HUES64 (cell line): ENCODE results near the gene CHI3L2.

Source experiments
- H3K27ac ChIP-seq: 2 replicates; pipeline ENCODE4 v1.7.0; 2013; ENCODE audit warnings: low read depth, low read length, inconsistent platforms
- H3K27me3 ChIP-seq: 2 replicates; pipeline ENCODE4 v1.6.1; 2013; ENCODE audit warnings: mild to moderate bottlenecking, low read length; ENCODE audit not compliant: insufficient read depth
- H3K36me3 ChIP-seq: 2 replicates; pipeline ENCODE4 v1.6.1; 2013; ENCODE audit warnings: mild to moderate bottlenecking, low read length; ENCODE audit not compliant: insufficient read depth
- H3K4me1 ChIP-seq: 2 replicates; pipeline ENCODE4 v1.6.1; 2013; ENCODE audit warnings: mild to moderate bottlenecking, low read length, moderate library complexity; ENCODE audit not compliant: insufficient read depth
- H3K4me3 ChIP-seq: 2 replicates; pipeline ENCODE4 v1.5.1; 2013; ENCODE audit warnings: mild to moderate bottlenecking, low read length, moderate library complexity
- H3K9ac ChIP-seq: 2 replicates; pipeline ENCODE4 v1.6.1; 2013; ENCODE audit warnings: mild to moderate bottlenecking, low read depth, low read length
- H3K9me3 ChIP-seq: 2 replicates; pipeline ENCODE4 v1.6.1; 2013; ENCODE audit warnings: low read depth, low read length; ENCODE audit not compliant: insufficient read depth
- WGBS: fragments of 150-250, 120-280 bp; methylation state at CpG from one replicate; pipeline ENCODE4 v1.1.7; 2013; ENCODE audit warnings: missing lambda C conversion rate; 5-methylcytosine and 5-hydroxymethylcytosine counted together

CHI3L2 gene

GRCh38 chr1:111203681-111204200 is 23.8 kb upstream of the CHI3L2 start:
- Histone ChIP-seq H3K27ac (no peak overlapping the region), H3K27me3 (no peaks in the 10 kb centered on the region; the same call in 1 of the 2 replicates), H3K36me3 (no peaks in the 10 kb centered on the region), H3K9me3 (no peaks in the 10 kb centered on the region), H3K4me1 (no peaks in the 10 kb centered on the region), H3K4me3 (no peak overlapping the region), H3K9ac (no peak overlapping the region)
- WGBS = 97% methylated on average over 41 of the region's 41 CpGs

- no peak overlapping the region for H3K4me3 ChIP-seq
- H3K27me3 ChIP-seq = no peaks in the 10 kb centered on the region; the same call in 1 of the 2 replicates
- H3K9ac ChIP-seq = no peak overlapping the region
- 96% methylated on average over 61 of the region's 61 CpGs for WGBS
- H3K36me3 ChIP-seq = no peaks in the 10 kb centered on the region
- H3K4me1 ChIP-seq = no peaks in the 10 kb centered on the region
- no peaks in the 10 kb centered on the region for H3K9me3 ChIP-seq
- no peak overlapping the region for H3K27ac ChIP-seq
Measured at GRCh38 chr1:111204201-111204982, 23.1 kb upstream of the CHI3L2 start.

DNA sequence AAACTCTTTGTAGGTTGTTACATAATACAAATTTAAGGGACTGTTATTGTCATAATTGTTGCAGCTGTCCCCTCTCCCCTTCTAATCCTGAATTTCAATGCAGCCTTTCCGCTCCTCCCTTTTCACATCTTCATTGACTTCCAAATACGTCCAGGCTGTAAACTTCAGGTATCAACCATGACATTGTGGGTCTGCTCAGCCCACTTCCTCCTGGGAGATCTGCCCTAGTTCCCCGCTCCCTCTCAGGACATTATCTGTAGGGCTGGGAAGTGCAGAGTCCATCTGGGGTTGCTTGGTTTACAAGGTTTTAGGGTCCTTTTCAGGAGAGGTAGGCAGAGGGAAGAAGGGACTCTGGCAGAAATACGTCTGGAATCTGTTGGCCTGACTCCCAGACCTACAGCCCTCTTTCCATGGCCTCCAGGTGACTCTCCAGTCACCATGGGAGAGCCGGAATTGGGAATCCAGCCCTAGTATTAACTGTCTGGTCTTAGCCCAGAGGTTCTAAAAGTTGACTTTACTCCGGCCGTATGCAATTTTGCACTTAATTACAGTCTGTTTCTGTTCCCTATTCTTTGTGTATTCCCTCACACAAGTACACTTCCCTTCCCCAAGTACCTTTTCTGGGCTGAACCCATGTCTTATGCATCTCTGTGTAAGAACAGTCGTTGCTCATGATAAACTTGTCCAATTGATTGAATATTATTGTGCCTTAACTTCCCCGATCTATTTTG is 22.4 kb upstream of the CHI3L2 start:
- 94% methylated on average over 8 of the region's 9 CpGs for WGBS
- Histone ChIP-seq H3K9me3 (no peaks in the 10 kb centered on the region), H3K27me3 (no peaks in the 10 kb centered on the region; the same call in 1 of the 2 replicates), H3K9ac (no peak overlapping the region), H3K4me1 (no peaks in the 10 kb centered on the region), H3K4me3 (no peak overlapping the region), H3K36me3 (no peaks in the 10 kb centered on the region), H3K27ac (no peak overlapping the region)

DNA sequence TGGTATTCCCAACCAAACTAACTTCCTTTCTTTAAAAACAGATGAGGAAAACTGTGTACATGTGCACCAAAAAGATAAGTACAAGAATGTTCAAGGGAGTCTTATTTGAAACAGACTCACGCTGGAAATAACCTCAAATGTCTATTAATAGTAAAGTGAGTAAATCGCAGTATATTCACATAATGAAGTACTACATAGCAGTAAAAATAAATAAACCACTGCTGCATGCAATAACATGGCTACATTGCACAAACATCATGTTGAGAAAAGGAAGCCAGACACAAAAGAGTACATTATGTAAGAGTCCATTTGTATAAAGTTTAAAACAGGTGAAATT is 21.8 kb upstream of the CHI3L2 start:
- Histone ChIP-seq H3K27me3 (no peaks in the 10 kb centered on the region; the same call in 1 of the 2 replicates), H3K36me3 (no peaks in the 10 kb centered on the region), H3K9me3 (no peaks in the 10 kb centered on the region), H3K4me1 (no peaks in the 10 kb centered on the region), H3K9ac (no peak overlapping the region), H3K27ac (no peak overlapping the region), H3K4me3 (no peak overlapping the region)
- no CpG with 5 or more reads among the region's 2 CpGs for WGBS

- WGBS = 78% methylated on average over 1 of the region's 1 CpG
- H3K9ac ChIP-seq = no peak overlapping the region
Measured at GRCh38 chr1:111208921-111209320, 18.6 kb upstream of the CHI3L2 start.

DNA sequence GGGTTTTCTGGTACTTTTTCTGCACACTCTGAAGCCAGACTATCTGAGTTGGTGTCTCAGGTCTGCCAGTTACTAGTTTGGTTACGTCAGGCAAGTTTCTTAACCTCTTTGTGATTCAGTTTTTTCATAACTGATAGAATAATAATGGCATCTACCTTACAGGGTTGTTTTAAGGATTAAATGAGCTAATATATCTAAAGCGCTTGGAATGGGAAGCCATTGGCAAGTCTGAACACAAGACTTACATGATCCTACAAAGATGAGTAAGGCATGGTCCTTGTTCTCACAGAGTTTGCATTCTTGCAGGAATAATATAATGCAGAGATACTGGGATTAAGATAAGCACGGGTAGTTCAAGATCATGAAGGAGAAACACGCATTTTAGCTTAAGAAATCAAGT is 17.9 kb upstream of the CHI3L2 start:
- no peaks in the 10 kb centered on the region for H3K4me1 ChIP-seq
- no peak overlapping the region for H3K4me3 ChIP-seq
- no peak overlapping the region for H3K9ac ChIP-seq
- H3K36me3 ChIP-seq = no peaks in the 10 kb centered on the region
- no peaks in the 10 kb centered on the region for H3K9me3 ChIP-seq
- no peaks in the 10 kb centered on the region; the same call in 1 of the 2 replicates for H3K27me3 ChIP-seq
- 73% methylated on average over 4 of the region's 4 CpGs for WGBS
- no peak overlapping the region for H3K27ac ChIP-seq

More at GRCh38 chr1:111208921-111209320, 18.6 kb upstream of the CHI3L2 start:
- no peaks in the 10 kb centered on the region for H3K9me3 ChIP-seq
- no peaks in the 10 kb centered on the region; the same call in 1 of the 2 replicates for H3K27me3 ChIP-seq
- no peak overlapping the region for H3K27ac ChIP-seq
- no peaks in the 10 kb centered on the region for H3K4me1 ChIP-seq
- H3K4me3 ChIP-seq = no peak overlapping the region
- no peaks in the 10 kb centered on the region for H3K36me3 ChIP-seq

- Histone ChIP-seq H3K27me3 (no peaks in the 10 kb centered on the region), H3K4me3 (no peak overlapping the region), H3K9ac (no peak overlapping the region), H3K36me3 (no peaks in the 10 kb centered on the region), H3K27ac (no peak overlapping the region), H3K4me1 (0 out of 2 replicates have a peak, but pooled peaks cover 4% of the 10 kb centered on the region), H3K9me3 (no peaks in the 10 kb centered on the region)
- 95% methylated on average over 1 of the region's 1 CpG for WGBS
Measured at GRCh38 chr1:111211921-111212320, 15.6 kb upstream of the CHI3L2 start.

DNA sequence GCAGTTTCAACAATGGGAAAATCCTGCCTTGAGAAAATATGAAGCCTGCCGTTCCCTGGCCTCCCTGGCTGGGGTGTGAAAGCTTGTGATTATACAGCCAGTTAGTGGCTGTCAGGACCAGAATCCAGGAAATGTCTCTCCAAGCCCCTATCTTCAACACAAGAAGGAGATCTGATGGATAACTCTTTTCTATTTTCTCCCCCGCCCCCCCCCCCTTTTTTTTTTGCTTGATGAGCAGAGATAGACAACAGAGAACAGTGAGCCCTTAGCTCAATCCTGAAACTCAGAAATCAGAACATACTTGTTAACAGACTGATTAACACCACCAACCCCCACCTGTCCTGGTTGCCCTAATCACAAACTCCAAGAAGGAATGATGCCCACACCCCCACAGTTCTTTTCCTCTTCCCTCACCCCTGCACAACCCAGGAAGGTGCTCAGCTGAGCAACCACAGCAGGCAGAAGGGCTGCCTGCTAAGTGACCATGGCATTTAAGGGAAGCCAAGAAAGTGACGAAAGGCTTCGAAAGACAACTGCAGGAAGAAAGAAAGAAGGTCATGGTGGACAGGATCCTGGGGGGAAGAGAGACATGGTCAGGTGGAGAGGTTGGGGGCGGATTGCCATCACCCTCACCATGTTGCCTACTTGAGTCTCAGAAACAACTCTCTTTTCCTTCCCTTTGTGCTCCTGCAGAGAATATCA is 14.7 kb upstream of the CHI3L2 start:
- Histone ChIP-seq H3K4me3 (no peak overlapping the region), H3K36me3 (no peaks in the 10 kb centered on the region), H3K9me3 (no peaks in the 10 kb centered on the region), H3K27me3 (no peaks in the 10 kb centered on the region), H3K4me1 (0 out of 2 replicates have a peak, but pooled peaks cover 4% of the 10 kb centered on the region), H3K9ac (no peak overlapping the region), H3K27ac (no peak overlapping the region)
- WGBS = 86% methylated on average over 5 of the region's 5 CpGs

GRCh38 chr1:111213412-111213811 is 14.1 kb upstream of the CHI3L2 start:
- Histone ChIP-seq H3K36me3 (no peaks in the 10 kb centered on the region), H3K9me3 (no peaks in the 10 kb centered on the region), H3K4me1 (0 out of 2 replicates have a peak, but pooled peaks cover 4% of the 10 kb centered on the region), H3K27me3 (no peaks in the 10 kb centered on the region), H3K4me3 (no peak overlapping the region), H3K27ac (no peak overlapping the region), H3K9ac (no peak overlapping the region)
- WGBS = 93% methylated on average over 6 of the region's 6 CpGs

DNA sequence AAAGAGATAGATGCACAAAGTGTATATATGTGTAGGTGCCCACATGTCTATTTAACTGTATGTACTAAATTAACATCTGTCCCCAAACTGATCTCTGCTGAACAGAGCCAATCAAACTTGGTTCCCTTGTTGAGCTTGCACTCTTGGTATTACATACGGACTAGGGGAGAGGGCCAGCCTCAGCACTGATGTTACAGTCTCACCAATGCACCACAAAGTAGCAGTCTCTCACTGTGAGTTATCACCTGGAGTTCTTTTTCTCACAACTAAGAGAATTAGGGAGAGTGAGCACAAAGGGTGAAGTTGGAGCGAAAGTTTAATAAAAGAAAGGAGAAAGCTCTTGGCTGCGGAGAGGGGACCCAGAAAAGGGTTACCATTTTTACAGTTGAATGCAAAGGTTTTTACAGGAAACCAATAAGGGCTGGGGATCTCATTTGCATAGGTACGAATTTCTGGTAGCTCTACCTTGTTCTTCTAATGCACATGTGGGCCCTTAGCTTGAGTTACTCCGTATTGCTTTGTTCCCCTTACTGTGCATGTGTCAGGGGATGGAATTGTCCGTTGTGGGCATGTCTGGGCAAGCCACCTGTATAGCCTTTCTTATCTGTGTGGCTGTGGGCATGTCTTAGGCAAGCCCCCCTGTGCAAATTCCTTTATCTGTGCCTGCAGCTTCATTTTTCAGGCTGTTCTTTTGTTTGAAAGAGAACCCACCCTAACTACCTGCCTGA is 13.3 kb upstream of the CHI3L2 start:
- Histone ChIP-seq H3K27me3 (no peaks in the 10 kb centered on the region), H3K27ac (no peak overlapping the region), H3K36me3 (no peaks in the 10 kb centered on the region), H3K4me1 (peaks cover 4% of the 10 kb centered on the region; the same call in 1 of the 2 replicates), H3K9me3 (no peaks in the 10 kb centered on the region), H3K4me3 (no peak overlapping the region), H3K9ac (no peak overlapping the region; the same call in 1 of the 2 replicates)
- 91% methylated on average over 6 of the region's 6 CpGs for WGBS
